HG03558 (cell line): ENCODE data around the gene TAOK2.
"Not testable (repeated sequence)": the region's sequence is repeated elsewhere in the genome, so short reads cannot be mapped to it uniquely, and the experiment has no call there.

ENCODE experiments used
- ATAC-seq: cut with Tn5 transposase; IDR thresholded peaks from one replicate; pipeline ENCODE4 v1.9.1; 2021; ENCODE audit warnings: moderate number of reproducible peaks; ENCODE audit not compliant: unreplicated experiment; ENCODE audit errors: extremely low read depth

TAOK2 gene

GRCh38 chr16:30000735-30001631 is 27.3 kb downstream of the TAOK2 start:
- ATAC-seq: no peak

GRCh38 chr16:30002614-30003346 is 29.1 kb downstream of the TAOK2 start:
- ATAC-seq: no peak

- no peak for ATAC-seq
These were observed 30.2 kb downstream of the TAOK2 start for GRCh38 chr16:30003670-30004423.

- no peak for ATAC-seq
These were observed 30.7 kb downstream of the TAOK2 start for GRCh38 chr16:30004424-30004776.

- no peak for ATAC-seq
These were observed 31.2 kb downstream of the TAOK2 start for GRCh38 chr16:30004811-30005242.

- no peak for ATAC-seq
These were observed 31.9 kb downstream of the TAOK2 start for GRCh38 chr16:30005341-30006094.

- no peak for ATAC-seq
These were observed 32.4 kb downstream of the TAOK2 start for GRCh38 chr16:30006095-30006473.

- no peak for ATAC-seq
These were observed 33.1 kb downstream of the TAOK2 start for GRCh38 chr16:30006659-30007377.

- no peak for ATAC-seq
These were observed 33.8 kb downstream of the TAOK2 start for GRCh38 chr16:30007378-30007895.

- no peak for ATAC-seq
These were observed 35.6 kb downstream of the TAOK2 start for GRCh38 chr16:30009085-30009862.

GRCh38 chr16:30009990-30010843 is 36.5 kb downstream of the TAOK2 start:
- no peak for ATAC-seq

- no peak for ATAC-seq
These were observed 37.4 kb downstream of the TAOK2 start, which contains the start of gene DOC2A for GRCh38 chr16:30010844-30011713. TSS of gene DOC2A (minus strand) at chr16:30011027. CDS start at chr16:30010222, 805 bp downstream.

- ATAC-seq: no peak
These were observed 38.2 kb downstream of the TAOK2 start for GRCh38 chr16:30011714-30012504.

- ATAC-seq: not testable (repeated sequence)
These were observed 38.9 kb downstream of the TAOK2 start for GRCh38 chr16:30012598-30012997.

GRCh38 chr16:30015450-30015849 is 41.8 kb downstream of the TAOK2 start:
- ATAC-seq: not testable (repeated sequence)
